ENCODE data around the gene TMEM108. TPM values are rescaled to one million over a fixed set of nuclear protein-coding genes. Genes with fewer than 3 reads are reported as not detected.
"Not testable (repeated sequence)": the region's sequence is repeated elsewhere in the genome, so short reads cannot be mapped to it uniquely, and the experiment has no call there.

Gene TMEM108
- total RNA-seq, 4 donors from 2014 or later = 2.6 to 9.2 (median 4.6) TPM

GRCh38 chr3:133014325-133014724, 23.9 kb upstream of the TMEM108 start:
- WGBS, 2 donors = 99% methylated on average over 3 of the region's 3 CpGs
- Histone ChIP-seq H3K4me1 (no peaks in the 10 kb centered on the region), H3K27ac (no peak overlapping the region), H3K4me3 (replicated peaks in 1 of 3) (no peak overlapping the region), H3K9me3 (no peaks in the 10 kb centered on the region), H3K27me3 (no peaks in the 10 kb centered on the region), H3K36me3 (no peaks in the 10 kb centered on the region)
- intact Hi-C loops (cut with DNase I) = no loop called here
- TF ChIP-seq CTCF (IDR thresholded peaks at IDR 0.05) (no peak), POLR2A (IDR thresholded peaks at IDR 0.05) (no peak)
- DNase-seq = no peak

GRCh38 chr3:133015573-133015972, 22.6 kb upstream of the TMEM108 start:
- H3K4me3 ChIP-seq (replicated peaks in 1 of 3); H3K27me3 ChIP-seq; H3K4me1 ChIP-seq; DNase-seq; H3K27ac ChIP-seq; intact Hi-C loops (cut with DNase I); H3K9me3 ChIP-seq; H3K36me3 ChIP-seq: not testable (repeated sequence)
- WGBS, 2 donors = 83 to 89% methylated on average over 5 of the region's 5 CpGs

- 44 to 55% methylated on average over 1 of the region's 1 CpG for WGBS, 2 donors
- Histone ChIP-seq H3K36me3 (no peaks in the 10 kb centered on the region), H3K27me3 (no peaks in the 10 kb centered on the region), H3K4me1 (no peaks in the 10 kb centered on the region), H3K4me3 (replicated peaks in 1 of 3) (no peak overlapping the region), H3K9me3 (no peaks in the 10 kb centered on the region), H3K27ac (no peak overlapping the region)
- DNase-seq = no peak
- intact Hi-C loops (cut with DNase I) = no loop called here
- TF ChIP-seq POLR2A (IDR thresholded peaks at IDR 0.05) (no peak), CTCF (IDR thresholded peaks at IDR 0.05) (no peak)
Measured at GRCh38 chr3:133016838-133017309, 21.3 kb upstream of the TMEM108 start.

GRCh38 chr3:133018921-133019320, 19.3 kb upstream of the TMEM108 start:
- Histone ChIP-seq H3K27ac (no peak overlapping the region), H3K36me3 (no peaks in the 10 kb centered on the region), H3K9me3 (no peaks in the 10 kb centered on the region), H3K4me1 (no peaks in the 10 kb centered on the region), H3K27me3 (no peaks in the 10 kb centered on the region), H3K4me3 (replicated peaks in 1 of 3) (no peak overlapping the region)
- no peak for TF ChIP-seq CTCF (IDR thresholded peaks at IDR 0.05)
- no peak for TF ChIP-seq POLR2A (IDR thresholded peaks at IDR 0.05)
- 85 to 93% methylated on average over 3 of the region's 3 CpGs for WGBS, 2 donors
- DNase-seq = no peak
- intact Hi-C loops (cut with DNase I) = no loop called here

- Histone ChIP-seq H3K9me3 (no peaks in the 10 kb centered on the region), H3K27me3 (no peaks in the 10 kb centered on the region), H3K27ac (no peak overlapping the region), H3K4me3 (replicated peaks in 1 of 3) (no peak overlapping the region), H3K4me1 (no peaks in the 10 kb centered on the region), H3K36me3 (no peaks in the 10 kb centered on the region)
- TF ChIP-seq CTCF (IDR thresholded peaks at IDR 0.05) = no peak
- TF ChIP-seq POLR2A (IDR thresholded peaks at IDR 0.05) = no peak
- 44 to 54% methylated on average over 2 of the region's 2 CpGs for WGBS, 2 donors
- intact Hi-C loops (cut with DNase I) = no loop called here
- no peak for DNase-seq
Measured at GRCh38 chr3:133021206-133021605, 17.0 kb upstream of the TMEM108 start.

GRCh38 chr3:133023362-133023761, 14.8 kb upstream of the TMEM108 start:
- 95 to 100% methylated on average over 1 of the region's 1 CpG for WGBS, 2 donors
- intact Hi-C loops (cut with DNase I) = no loop called here
- TF ChIP-seq CTCF (IDR thresholded peaks at IDR 0.05) (no peak), POLR2A (IDR thresholded peaks at IDR 0.05) (no peak)
- Histone ChIP-seq H3K4me3 (replicated peaks in 1 of 3) (no peak overlapping the region), H3K36me3 (no peaks in the 10 kb centered on the region), H3K27ac (no peak overlapping the region), H3K27me3 (no peaks in the 10 kb centered on the region), H3K9me3 (no peaks in the 10 kb centered on the region), H3K4me1 (no peaks in the 10 kb centered on the region)
- no peak for DNase-seq

Data from thyroid gland (tissue), 4 donors.